ENCODE measurements around the gene AFG3L2. TPM values are rescaled to one million over a fixed set of nuclear protein-coding genes. Genes with fewer than 3 reads are reported as not detected.

The AFG3L2 gene
- total RNA-seq, 1 donor from 2014 or later = 46.7 TPM

DNA sequence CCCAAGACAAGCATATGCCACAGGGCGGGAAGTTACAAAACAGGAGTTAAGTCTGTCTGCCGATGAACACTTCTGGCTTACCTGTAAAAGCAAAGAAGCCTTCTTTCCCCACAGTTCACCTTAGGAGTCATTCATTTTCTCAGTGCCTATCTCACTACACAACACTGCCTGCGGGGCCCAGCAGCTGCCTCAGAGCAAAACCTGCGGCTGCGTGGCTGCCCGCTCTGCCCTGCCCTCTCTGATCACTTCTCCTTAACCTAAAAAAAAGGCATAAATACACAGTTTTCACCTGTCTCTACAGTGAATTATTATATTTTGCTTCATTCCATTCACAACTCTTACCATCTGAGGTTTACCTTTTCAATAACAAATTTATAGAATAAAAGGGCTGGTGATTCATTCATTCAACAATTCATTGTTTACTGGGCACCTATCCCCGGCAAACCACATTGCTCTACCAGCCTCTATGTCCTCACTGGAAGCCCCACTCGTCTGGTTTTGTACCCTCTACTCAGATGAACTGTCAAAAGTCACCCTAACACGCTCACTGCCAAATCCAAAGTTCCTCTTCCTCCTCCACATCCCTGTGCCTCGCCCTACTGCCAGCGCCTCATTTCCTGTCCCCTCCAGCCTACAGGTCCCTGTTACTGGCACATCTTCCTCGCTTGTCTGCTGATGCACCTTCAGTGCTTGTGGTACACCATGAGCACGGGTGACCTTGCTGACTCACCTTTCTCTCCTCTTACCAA, 31.4 kb downstream of the AFG3L2 start:
- Histone ChIP-seq H3K4me1 (ENCODE audit: insufficient read depth, low read length) (no peaks in the 10 kb centered on the region), H3K27ac (ENCODE audit: low read depth, low read length) (no peak overlapping the region), H3K27me3 (ENCODE audit: insufficient read depth, low read length) (no peaks in the 10 kb centered on the region), H3K9me3 (ENCODE audit: insufficient read depth, low read depth, low read length) (no peaks in the 10 kb centered on the region), H3K79me2 (ENCODE audit: insufficient read depth, low read length) (no peaks in the 10 kb centered on the region), H3K36me3 (ENCODE audit: insufficient read depth, low read length) (peaks cover 35% of the 10 kb centered on the region), H2AFZ (ENCODE audit: low read depth, low read length) (no peak overlapping the region), H3K4me3 (ENCODE audit: insufficient read depth, low read depth, low read length) (no peak overlapping the region), H3K4me2 (ENCODE audit: low read length) (no peak overlapping the region), H3K9ac (ENCODE audit: low read length) (no peak overlapping the region), H4K20me1 (ENCODE audit: insufficient read depth, low read length) (peaks cover 18% of the 10 kb centered on the region)
- no peak for DNase-seq (ENCODE audit: low read depth)
- no peak overlapping the region for H3K27ac Mint-ChIP-seq (ENCODE audit: unreplicated experiment)
- no peak for FAIRE-seq
- H3K9me3 Mint-ChIP-seq (ENCODE audit: unreplicated experiment) = no peaks in the 10 kb centered on the region
- peaks cover 2% of the 10 kb centered on the region for H3K4me1 Mint-ChIP-seq (ENCODE audit: low read depth, unreplicated experiment)
- no peak overlapping the region for H3K4me3 Mint-ChIP-seq (ENCODE audit: unreplicated experiment)
- TF ChIP-seq, protein P1, sequence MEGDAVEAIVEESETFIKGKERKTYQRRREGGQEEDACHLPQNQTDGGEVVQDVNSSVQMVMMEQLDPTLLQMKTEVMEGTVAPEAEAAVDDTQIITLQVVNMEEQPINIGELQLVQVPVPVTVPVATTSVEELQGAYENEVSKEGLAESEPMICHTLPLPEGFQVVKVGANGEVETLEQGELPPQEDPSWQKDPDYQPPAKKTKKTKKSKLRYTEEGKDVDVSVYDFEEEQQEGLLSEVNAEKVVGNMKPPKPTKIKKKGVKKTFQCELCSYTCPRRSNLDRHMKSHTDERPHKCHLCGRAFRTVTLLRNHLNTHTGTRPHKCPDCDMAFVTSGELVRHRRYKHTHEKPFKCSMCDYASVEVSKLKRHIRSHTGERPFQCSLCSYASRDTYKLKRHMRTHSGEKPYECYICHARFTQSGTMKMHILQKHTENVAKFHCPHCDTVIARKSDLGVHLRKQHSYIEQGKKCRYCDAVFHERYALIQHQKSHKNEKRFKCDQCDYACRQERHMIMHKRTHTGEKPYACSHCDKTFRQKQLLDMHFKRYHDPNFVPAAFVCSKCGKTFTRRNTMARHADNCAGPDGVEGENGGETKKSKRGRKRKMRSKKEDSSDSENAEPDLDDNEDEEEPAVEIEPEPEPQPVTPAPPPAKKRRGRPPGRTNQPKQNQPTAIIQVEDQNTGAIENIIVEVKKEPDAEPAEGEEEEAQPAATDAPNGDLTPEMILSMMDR (IDR thresholded peaks at IDR 0.05; ENCODE audit: insufficient read depth, low read depth, low read length) = no peak
- TF ChIP-seq EZH2 (IDR thresholded peaks at IDR 0.05; ENCODE audit: insufficient read depth, low read length) = no peak
- no peaks in the 10 kb centered on the region for H3K27me3 Mint-ChIP-seq (ENCODE audit: low read depth, unreplicated experiment)
- H3K36me3 Mint-ChIP-seq (ENCODE audit: low read depth, unreplicated experiment) = peaks cover 26% of the 10 kb centered on the region

DNA sequence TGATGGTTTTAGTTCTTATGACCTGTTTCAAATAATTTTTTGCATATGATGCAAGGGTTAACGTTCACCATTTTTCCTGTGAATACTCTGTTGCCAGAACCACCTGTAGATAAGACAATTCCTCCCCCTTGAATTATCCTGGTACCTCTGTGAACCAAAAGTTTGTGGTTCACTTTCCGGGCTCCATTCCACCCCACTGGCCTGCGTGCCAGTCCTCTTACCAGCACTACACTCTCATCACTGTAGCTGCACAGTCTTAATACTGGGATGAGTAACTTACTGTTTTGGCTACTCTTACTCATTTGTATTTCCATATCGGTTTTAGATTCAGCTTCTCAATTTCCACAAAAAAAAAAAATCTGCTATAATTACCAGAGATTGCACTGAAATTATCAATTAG, 34.4 kb downstream of the AFG3L2 start:
- Mint-ChIP-seq H3K9me3 (ENCODE audit: unreplicated experiment) (no peaks in the 10 kb centered on the region), H3K27ac (ENCODE audit: unreplicated experiment) (no peak overlapping the region), H3K4me1 (ENCODE audit: low read depth, unreplicated experiment) (peaks cover 10% of the 10 kb centered on the region), H3K36me3 (ENCODE audit: low read depth, unreplicated experiment) (peaks cover 24% of the 10 kb centered on the region), H3K4me3 (ENCODE audit: unreplicated experiment) (no peak overlapping the region), H3K27me3 (ENCODE audit: low read depth, unreplicated experiment) (no peaks in the 10 kb centered on the region)
- Histone ChIP-seq H3K4me3 (ENCODE audit: insufficient read depth, low read depth, low read length) (no peak overlapping the region), H4K20me1 (ENCODE audit: insufficient read depth, low read length) (peaks cover 26% of the 10 kb centered on the region), H3K27me3 (ENCODE audit: insufficient read depth, low read length) (no peaks in the 10 kb centered on the region), H3K9me3 (ENCODE audit: insufficient read depth, low read depth, low read length) (no peaks in the 10 kb centered on the region), H3K4me1 (ENCODE audit: insufficient read depth, low read length) (peaks cover under 1% of the 10 kb centered on the region), H3K9ac (ENCODE audit: low read length) (no peak overlapping the region), H3K4me2 (ENCODE audit: low read length) (no peak overlapping the region), H2AFZ (ENCODE audit: low read depth, low read length) (no peak overlapping the region), H3K79me2 (ENCODE audit: insufficient read depth, low read length) (no peaks in the 10 kb centered on the region), H3K36me3 (ENCODE audit: insufficient read depth, low read length) (peaks cover 26% of the 10 kb centered on the region), H3K27ac (ENCODE audit: low read depth, low read length) (no peak overlapping the region)
- DNase-seq (ENCODE audit: low read depth) (no peak), FAIRE-seq (no peak)
- no peak for TF ChIP-seq EZH2 (IDR thresholded peaks at IDR 0.05; ENCODE audit: insufficient read depth, low read length)
- TF ChIP-seq, protein P1 (IDR thresholded peaks at IDR 0.05; ENCODE audit: insufficient read depth, low read depth, low read length) = no peak

Data from astrocyte (in vitro differentiated cells and primary cell).